Panc1 (cell line): ENCODE data around the gene ZNF554. TPM values are rescaled to one million over a fixed set of nuclear protein-coding genes. Genes with fewer than 3 reads are reported as not detected.

Experiments used
- ATAC-seq: fragments of 200-7000 bp; cut with Tn5 transposase; 2 replicates; pipeline ENCODE4 v1.9.1; 2020; ENCODE audit warnings: mild to moderate bottlenecking, moderate library complexity
- Bru-seq: library from RNA; stranded (reverse); fragments of 400-500 nt; gene quantifications from one replicate; lab custom pipeline; 2021; lab: Mats Ljungman, UMichigan
- BruChase-seq, 2 experiments: library from RNA; stranded (reverse); fragments of 400-500 nt; gene quantifications; one replicate each; lab custom pipeline; 2021; lab: Mats Ljungman, UMichigan
- BruUV-seq: library from RNA; stranded (reverse); fragments of 400-500 nt; replicated peaks from 2 replicates; lab custom pipeline; 2021; lab: Mats Ljungman, UMichigan
- CTCF ChIA-PET: fragments of 300-600 bp; sonication (Branson Sonifier 250); formaldehyde crosslinking; loops from one replicate; lab custom pipeline; 2022; ENCODE audit warnings: antibody characterized with exemption; lab: Charles Lee
- POLR2A ChIA-PET: fragments of 300-600 bp; sonication (Branson Sonifier 250); formaldehyde crosslinking; loops from one replicate; lab custom pipeline; 2022; ENCODE audit warnings: antibody characterized with exemption; lab: Charles Lee
- DNase-seq: peaks from one replicate; pipeline ENCODE4 v3.0.0-alpha.2; 2010; ENCODE audit warnings: low read depth, low spot score
- H3K27ac ChIP-seq: 2 replicates; pipeline ENCODE4 v1.5.1; 2011; ENCODE audit warnings: mild to moderate bottlenecking, low read length, inconsistent platforms
- H3K27me3 ChIP-seq: fragments of 200-500 bp; sonication (Bioruptor generic); 2 replicates; pipeline ENCODE4 v1.6.0; 2014; ENCODE audit warnings: low read length, inconsistent platforms; ENCODE audit not compliant: control insufficient read depth, insufficient read depth
- H3K36me3 ChIP-seq: fragments of 200-500 bp; sonication (Bioruptor generic); 2 replicates; pipeline ENCODE4 v1.5.1; 2014; ENCODE audit warnings: inconsistent platforms, mild to moderate bottlenecking, low read length, moderate library complexity; ENCODE audit not compliant: control insufficient read depth, insufficient read depth
- H3K4me1 ChIP-seq: 2 replicates; pipeline ENCODE4 v1.5.1; 2011; ENCODE audit warnings: inconsistent platforms, mild to moderate bottlenecking, low read length, moderate library complexity; ENCODE audit not compliant: control insufficient read depth, insufficient read depth
- H3K4me3 ChIP-seq, 2 experiments: 2 replicates each; pipeline ENCODE4 v1.5.1; 2011 to 2012; ENCODE audit warnings: low read depth in 2 of 2, low read length in 2 of 2, mild to moderate bottlenecking in 2 of 2, inconsistent platforms in 1 of 2, moderate library complexity in 1 of 2
- H3K9me3 ChIP-seq: fragments of 200-500 bp; sonication (Bioruptor generic); 2 replicates; pipeline ENCODE4 v1.5.1; 2014; ENCODE audit warnings: low read depth, mild to moderate bottlenecking, inconsistent platforms, low read length, moderate library complexity; ENCODE audit not compliant: control insufficient read depth, insufficient read depth
- CTCF ChIP-seq: fragments of 450-650 bp; IDR thresholded peaks from 2 replicates; pipeline ENCODE4 v1.5.1; 2017; ENCODE audit warnings: mild to moderate bottlenecking
- POLR2AphosphoS5 ChIP-seq: IDR thresholded peaks from 2 replicates; pipeline ENCODE4 v1.6.1; 2012; ENCODE audit warnings: mild to moderate bottlenecking, low read depth, low read length, moderate library complexity
- SIN3A ChIP-seq: IDR thresholded peaks from 2 replicates; pipeline ENCODE4 v1.6.1; 2012; ENCODE audit warnings: low read depth, mild to moderate bottlenecking, low read length, moderate library complexity, borderline replicate concordance; ENCODE audit not compliant: insufficient read depth
- TCF7L2 ChIP-seq: IDR thresholded peaks from 2 replicates; pipeline ENCODE4 v1.6.1; 2011; ENCODE audit warnings: mild to moderate bottlenecking, low read depth, low read length, inconsistent platforms
- in situ Hi-C: cut with HindIII; loops from 2 replicates; pipeline ENCODE4 v1.10.0; 2016; ENCODE audit warnings: low sequenced_read_pairs, low pct_unique_long_range_greater_than_20kb
- intact Hi-C: fragments of 100-400 bp; cut with micrococcal nuclease; formaldehyde crosslinking; loops from one replicate; pipeline ENCODE4 v1.10.0; 2022; ENCODE audit not compliant: unreplicated experiment
- long read RNA-seq: library from polyadenylated mRNA; unstranded; transcript quantifications from one replicate; pipeline ENCODE4 v2.0.0, GENCODE V29; 2021; ENCODE audit not compliant: unreplicated experiment
- polyA plus RNA-seq: library from polyadenylated mRNA; unstranded; fragments of >200 nt; gene quantifications from one replicate; pipeline ENCODE4 v1.2.1, GENCODE V29; 2012; ENCODE audit warnings: missing spikeins; ENCODE audit not compliant: insufficient read length
- total RNA-seq: library from RNA; stranded (reverse); gene quantifications from one replicate; pipeline ENCODE4 v1.2.1, GENCODE V29; 2021; ENCODE audit not compliant: unreplicated experiment
- TF ChIP-seq, protein P1 (sequence below), 2 experiments: IDR thresholded peaks; 2 replicates each; pipeline ENCODE4 v1.6.1; 2011 to 2012; ENCODE audit warnings: low read depth in 2 of 2, control low read depth in 1 of 2, low read length in 1 of 2, mild to moderate bottlenecking in 1 of 2, moderate library complexity in 1 of 2; ENCODE audit not compliant: insufficient read depth in 1 of 2

ZNF554 gene
- 1.5 TPM for total RNA-seq
- polyA plus RNA-seq, result 1.2 TPM
- percentile 47 among the genes with signal in this experiment for Bru-seq, nascent RNA
- percentile 50 among the genes with signal in this experiment for BruChase-seq, experiment 1, labeled RNA remaining after a 2-hour chase
- percentile 48 among the genes with signal in this experiment for BruChase-seq, experiment 2, labeled RNA remaining after a 6-hour chase
- long read RNA-seq, partial matches to known transcripts, result 0 of 4 reads
- long read RNA-seq, other reads (novel, unspliced or antisense), result 3 of 4 reads

- BruUV-seq, result no TSS peak
- DNase-seq (peak; percentile 69), ATAC-seq (peak; percentile 94)
- POLR2A ChIA-PET, result no interaction called here
- in situ Hi-C loops (no loop called here), intact Hi-C loops (no loop called here)
- Histone ChIP-seq H3K27me3 (no peaks in the 10 kb centered on the region), H3K36me3 (no peaks in the 10 kb centered on the region), H3K4me3 (peak within 1 kb of the TSS; percentile 59 to 63), H3K27ac (peak within 1 kb of the TSS; percentile 39), H3K9me3 (no peaks in the 10 kb centered on the region), H3K4me1 (no peaks in the 10 kb centered on the region)
- TF ChIP-seq, protein P1, sequence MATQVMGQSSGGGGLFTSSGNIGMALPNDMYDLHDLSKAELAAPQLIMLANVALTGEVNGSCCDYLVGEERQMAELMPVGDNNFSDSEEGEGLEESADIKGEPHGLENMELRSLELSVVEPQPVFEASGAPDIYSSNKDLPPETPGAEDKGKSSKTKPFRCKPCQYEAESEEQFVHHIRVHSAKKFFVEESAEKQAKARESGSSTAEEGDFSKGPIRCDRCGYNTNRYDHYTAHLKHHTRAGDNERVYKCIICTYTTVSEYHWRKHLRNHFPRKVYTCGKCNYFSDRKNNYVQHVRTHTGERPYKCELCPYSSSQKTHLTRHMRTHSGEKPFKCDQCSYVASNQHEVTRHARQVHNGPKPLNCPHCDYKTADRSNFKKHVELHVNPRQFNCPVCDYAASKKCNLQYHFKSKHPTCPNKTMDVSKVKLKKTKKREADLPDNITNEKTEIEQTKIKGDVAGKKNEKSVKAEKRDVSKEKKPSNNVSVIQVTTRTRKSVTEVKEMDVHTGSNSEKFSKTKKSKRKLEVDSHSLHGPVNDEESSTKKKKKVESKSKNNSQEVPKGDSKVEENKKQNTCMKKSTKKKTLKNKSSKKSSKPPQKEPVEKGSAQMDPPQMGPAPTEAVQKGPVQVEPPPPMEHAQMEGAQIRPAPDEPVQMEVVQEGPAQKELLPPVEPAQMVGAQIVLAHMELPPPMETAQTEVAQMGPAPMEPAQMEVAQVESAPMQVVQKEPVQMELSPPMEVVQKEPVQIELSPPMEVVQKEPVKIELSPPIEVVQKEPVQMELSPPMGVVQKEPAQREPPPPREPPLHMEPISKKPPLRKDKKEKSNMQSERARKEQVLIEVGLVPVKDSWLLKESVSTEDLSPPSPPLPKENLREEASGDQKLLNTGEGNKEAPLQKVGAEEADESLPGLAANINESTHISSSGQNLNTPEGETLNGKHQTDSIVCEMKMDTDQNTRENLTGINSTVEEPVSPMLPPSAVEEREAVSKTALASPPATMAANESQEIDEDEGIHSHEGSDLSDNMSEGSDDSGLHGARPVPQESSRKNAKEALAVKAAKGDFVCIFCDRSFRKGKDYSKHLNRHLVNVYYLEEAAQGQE (IDR thresholded peaks at IDR 0.05; ENCODE audit: insufficient read depth in 1 of 2, low read depth in 2 of 2, low read length in 1 of 2), result 0 out of 4 replicates have a peak, but pooled peaks of 1 of the 2 experiments have one; percentile 43
- TF ChIP-seq POLR2AphosphoS5 (no peak; the same call in 1 of the 2 replicates), CTCF (peak; percentile 95), SIN3A (0 out of 2 replicates have a peak, but pooled peaks have one; percentile 35), TCF7L2 (no peak)
- CTCF ChIA-PET, result no interaction called here
These were observed at the start of gene ZNF554 for GRCh38 chr19:2819540-2820111. Gene ZNF554 (plus strand): TSS chr19:2819868. CDS start chr19:2820072, 204 bp downstream.

DNA sequence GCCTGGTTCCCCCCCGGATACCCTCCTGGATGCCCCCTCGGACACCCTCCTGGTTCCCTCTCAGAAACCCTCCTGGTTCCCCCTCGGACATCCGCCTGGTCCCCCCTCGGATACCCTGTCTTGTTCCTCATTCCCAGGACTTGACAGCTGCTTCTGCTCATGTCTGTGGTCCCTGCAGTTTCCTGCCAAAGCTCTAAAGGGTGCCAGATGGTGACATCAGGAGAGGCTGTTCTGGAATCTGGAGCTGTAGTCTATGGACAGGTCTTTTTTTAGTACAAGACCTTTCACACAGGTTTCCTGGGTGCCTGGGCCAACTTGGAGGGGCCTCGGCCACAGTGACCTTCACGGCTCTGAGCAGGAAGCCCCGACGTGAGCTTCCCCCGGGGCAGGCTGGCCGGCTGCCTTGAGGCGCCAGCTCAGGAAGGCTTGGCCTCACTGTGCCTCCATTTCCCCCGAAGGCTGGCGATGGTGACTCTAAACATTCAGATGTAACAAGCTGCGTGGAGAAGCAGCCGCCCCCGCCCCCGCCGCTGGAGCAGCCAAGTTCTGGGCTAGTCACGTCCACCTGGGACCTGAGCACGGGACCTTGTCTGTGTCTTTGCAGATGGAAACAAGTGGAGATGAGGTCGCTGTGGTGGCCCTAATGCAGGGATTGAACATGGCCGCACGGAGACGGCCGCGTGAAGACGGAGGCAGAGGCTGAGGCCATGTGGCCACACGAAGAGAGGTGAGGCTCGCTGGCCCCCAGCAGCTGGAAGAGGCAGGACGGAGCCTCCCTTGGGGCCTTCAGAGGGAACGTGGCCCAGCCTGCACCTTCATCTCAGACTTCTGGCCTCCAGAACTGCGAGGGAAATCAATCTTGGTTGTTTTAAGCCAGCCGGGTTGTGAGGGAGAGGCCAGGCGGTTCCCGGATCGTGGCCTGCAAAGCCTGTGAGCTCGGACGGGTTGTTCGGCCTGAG is 49.3 kb upstream of the ZNF554 start:
- Histone ChIP-seq H3K36me3 (no peaks in the 10 kb centered on the region; the same call in 1 of the 2 replicates), H3K27me3 (no peaks in the 10 kb centered on the region), H3K27ac (no peak overlapping the region), H3K9me3 (no peaks in the 10 kb centered on the region), H3K4me1 (no peaks in the 10 kb centered on the region), H3K4me3 (no peak overlapping the region)
- POLR2A ChIA-PET, result no interaction called here
- no TSS peak for BruUV-seq
- TF ChIP-seq TCF7L2 (no peak), CTCF (no peak)
- CTCF ChIA-PET, result no interaction called here
- DNase-seq (no peak), ATAC-seq (no peak)
- in situ Hi-C loops (no loop called here), intact Hi-C loops (no loop called here)
